Panc1 (cell line): ENCODE data around the gene APOL2. TPM values are rescaled to one million over a fixed set of nuclear protein-coding genes. Genes with fewer than 3 reads are reported as not detected.

Experiments used
- ATAC-seq: fragments of 200-7000 bp; cut with Tn5 transposase; 2 replicates; pipeline ENCODE4 v1.9.1; 2020; ENCODE audit warnings: mild to moderate bottlenecking, moderate library complexity
- BruUV-seq: library from RNA; stranded (reverse); fragments of 400-500 nt; replicated peaks from 2 replicates; lab custom pipeline; 2021; lab: Mats Ljungman, UMichigan
- CTCF ChIA-PET: fragments of 300-600 bp; sonication (Branson Sonifier 250); formaldehyde crosslinking; loops from one replicate; lab custom pipeline; 2022; ENCODE audit warnings: antibody characterized with exemption; lab: Charles Lee
- POLR2A ChIA-PET: fragments of 300-600 bp; sonication (Branson Sonifier 250); formaldehyde crosslinking; loops from one replicate; lab custom pipeline; 2022; ENCODE audit warnings: antibody characterized with exemption; lab: Charles Lee
- DNase-seq: peaks from one replicate; pipeline ENCODE4 v3.0.0-alpha.2; 2010; ENCODE audit warnings: low read depth, low spot score
- H3K27ac ChIP-seq: 2 replicates; pipeline ENCODE4 v1.5.1; 2011; ENCODE audit warnings: mild to moderate bottlenecking, low read length, inconsistent platforms
- H3K27me3 ChIP-seq: fragments of 200-500 bp; sonication (Bioruptor generic); 2 replicates; pipeline ENCODE4 v1.6.0; 2014; ENCODE audit warnings: low read length, inconsistent platforms; ENCODE audit not compliant: control insufficient read depth, insufficient read depth
- H3K36me3 ChIP-seq: fragments of 200-500 bp; sonication (Bioruptor generic); 2 replicates; pipeline ENCODE4 v1.5.1; 2014; ENCODE audit warnings: inconsistent platforms, mild to moderate bottlenecking, low read length, moderate library complexity; ENCODE audit not compliant: control insufficient read depth, insufficient read depth
- H3K4me1 ChIP-seq: 2 replicates; pipeline ENCODE4 v1.5.1; 2011; ENCODE audit warnings: inconsistent platforms, mild to moderate bottlenecking, low read length, moderate library complexity; ENCODE audit not compliant: control insufficient read depth, insufficient read depth
- H3K4me3 ChIP-seq, 2 experiments: 2 replicates each; pipeline ENCODE4 v1.5.1; 2011 to 2012; ENCODE audit warnings: low read depth in 2 of 2, low read length in 2 of 2, mild to moderate bottlenecking in 2 of 2, inconsistent platforms in 1 of 2, moderate library complexity in 1 of 2
- H3K9me3 ChIP-seq: fragments of 200-500 bp; sonication (Bioruptor generic); 2 replicates; pipeline ENCODE4 v1.5.1; 2014; ENCODE audit warnings: low read depth, mild to moderate bottlenecking, inconsistent platforms, low read length, moderate library complexity; ENCODE audit not compliant: control insufficient read depth, insufficient read depth
- POLR2AphosphoS5 ChIP-seq: IDR thresholded peaks from 2 replicates; pipeline ENCODE4 v1.6.1; 2012; ENCODE audit warnings: mild to moderate bottlenecking, low read depth, low read length, moderate library complexity
- REST ChIP-seq, 2 experiments: IDR thresholded peaks; 2 replicates each; pipeline ENCODE4 v1.6.1; 2011 to 2012; ENCODE audit warnings: low read depth in 2 of 2, control low read depth in 1 of 2, low read length in 1 of 2, mild to moderate bottlenecking in 1 of 2, moderate library complexity in 1 of 2; ENCODE audit not compliant: insufficient read depth in 1 of 2
- SIN3A ChIP-seq: IDR thresholded peaks from 2 replicates; pipeline ENCODE4 v1.6.1; 2012; ENCODE audit warnings: low read depth, mild to moderate bottlenecking, low read length, moderate library complexity, borderline replicate concordance; ENCODE audit not compliant: insufficient read depth
- TCF7L2 ChIP-seq: IDR thresholded peaks from 2 replicates; pipeline ENCODE4 v1.6.1; 2011; ENCODE audit warnings: mild to moderate bottlenecking, low read depth, low read length, inconsistent platforms
- in situ Hi-C: cut with HindIII; loops from 2 replicates; pipeline ENCODE4 v1.10.0; 2016; ENCODE audit warnings: low sequenced_read_pairs, low pct_unique_long_range_greater_than_20kb
- intact Hi-C: fragments of 100-400 bp; cut with micrococcal nuclease; formaldehyde crosslinking; loops from one replicate; pipeline ENCODE4 v1.10.0; 2022; ENCODE audit not compliant: unreplicated experiment
- total RNA-seq: library from RNA; stranded (reverse); gene quantifications from one replicate; pipeline ENCODE4 v1.2.1, GENCODE V29; 2021; ENCODE audit not compliant: unreplicated experiment
- TF ChIP-seq, protein P1 (sequence below): fragments of 450-650 bp; IDR thresholded peaks from 2 replicates; pipeline ENCODE4 v1.5.1; 2017; ENCODE audit warnings: mild to moderate bottlenecking

The APOL2 gene
- total RNA-seq, 1 experiment from 2014 or later, result 34.4 TPM

- CTCF ChIA-PET, result no interaction called here
- ATAC-seq, result no peak
- Histone ChIP-seq H3K27ac (no peak overlapping the region), H3K36me3 (peaks cover 14% of the 10 kb centered on the region), H3K27me3 (no peaks in the 10 kb centered on the region), H3K4me1 (peaks cover 4% of the 10 kb centered on the region; the same call in 1 of the 2 replicates), H3K4me3 (no peak overlapping the region), H3K9me3 (no peaks in the 10 kb centered on the region)
- in situ Hi-C loops (no loop called here), intact Hi-C loops (no loop called here)
- no peak for DNase-seq
- BruUV-seq, result no TSS peak
- POLR2A ChIA-PET, result no interaction called here
- TF ChIP-seq, protein P1, sequence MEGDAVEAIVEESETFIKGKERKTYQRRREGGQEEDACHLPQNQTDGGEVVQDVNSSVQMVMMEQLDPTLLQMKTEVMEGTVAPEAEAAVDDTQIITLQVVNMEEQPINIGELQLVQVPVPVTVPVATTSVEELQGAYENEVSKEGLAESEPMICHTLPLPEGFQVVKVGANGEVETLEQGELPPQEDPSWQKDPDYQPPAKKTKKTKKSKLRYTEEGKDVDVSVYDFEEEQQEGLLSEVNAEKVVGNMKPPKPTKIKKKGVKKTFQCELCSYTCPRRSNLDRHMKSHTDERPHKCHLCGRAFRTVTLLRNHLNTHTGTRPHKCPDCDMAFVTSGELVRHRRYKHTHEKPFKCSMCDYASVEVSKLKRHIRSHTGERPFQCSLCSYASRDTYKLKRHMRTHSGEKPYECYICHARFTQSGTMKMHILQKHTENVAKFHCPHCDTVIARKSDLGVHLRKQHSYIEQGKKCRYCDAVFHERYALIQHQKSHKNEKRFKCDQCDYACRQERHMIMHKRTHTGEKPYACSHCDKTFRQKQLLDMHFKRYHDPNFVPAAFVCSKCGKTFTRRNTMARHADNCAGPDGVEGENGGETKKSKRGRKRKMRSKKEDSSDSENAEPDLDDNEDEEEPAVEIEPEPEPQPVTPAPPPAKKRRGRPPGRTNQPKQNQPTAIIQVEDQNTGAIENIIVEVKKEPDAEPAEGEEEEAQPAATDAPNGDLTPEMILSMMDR, result no peak
- TF ChIP-seq SIN3A (no peak), POLR2AphosphoS5 (no peak), REST (IDR thresholded peaks at IDR 0.05; ENCODE audit: insufficient read depth in 1 of 2, low read depth in 2 of 2, low read length in 1 of 2) (no peak), TCF7L2 (no peak)
Measured at GRCh38 chr22:36281781-36282327, 42.5 kb upstream of the APOL2 start.

DNA sequence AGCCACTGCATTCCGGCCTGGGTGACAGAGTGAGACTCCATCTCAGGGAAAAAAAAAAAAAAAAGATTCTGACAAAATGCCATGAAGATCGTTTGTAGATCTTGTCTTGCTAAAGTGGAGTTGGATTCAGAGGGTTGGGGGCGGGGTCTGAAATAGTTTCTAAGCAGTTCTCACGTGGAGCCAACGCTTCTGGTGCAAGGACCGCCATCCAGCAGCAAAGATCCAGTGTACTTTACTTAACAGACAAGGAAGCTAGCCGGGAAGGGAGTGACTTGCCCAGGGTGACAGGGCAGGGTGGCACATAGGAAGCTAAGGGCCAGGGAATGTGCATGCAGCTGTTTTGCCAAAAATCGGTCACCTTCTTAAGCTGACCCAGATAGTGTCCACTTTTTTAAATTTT, 41.1 kb upstream of the APOL2 start:
- H3K4me1 ChIP-seq, result peaks cover 4% of the 10 kb centered on the region; the same call in 1 of the 2 replicates
- DNase-seq, result no peak
- no TSS peak for BruUV-seq
- ChIA-PET CTCF (interaction anchor here (0.6 kb wide), 1 partner anchor 206 kb away, joined by 4 read pairs; no protein-coding TSS in a partner anchor), POLR2A (interaction anchor here (0.7 kb wide), 1 partner anchor 30 kb away, joined by 15 read pairs; no protein-coding TSS in a partner anchor)
- H3K9me3 ChIP-seq, result no peaks in the 10 kb centered on the region
- no peak overlapping the region for H3K27ac ChIP-seq
- no peak for TF ChIP-seq TCF7L2
- TF ChIP-seq SIN3A, result no peak
- no peak for TF ChIP-seq REST (IDR thresholded peaks at IDR 0.05; ENCODE audit: insufficient read depth in 1 of 2, low read depth in 2 of 2, low read length in 1 of 2)
- no peak overlapping the region for H3K4me3 ChIP-seq
- intact Hi-C loops (no loop called here), in situ Hi-C loops (no loop called here)
- H3K27me3 ChIP-seq, result no peaks in the 10 kb centered on the region
- peaks cover 5% of the 10 kb centered on the region for H3K36me3 ChIP-seq
- ATAC-seq, result no peak
